ENCODE data around the gene EML3.

GRCh38 chr11:62607714-62608113 lies 4.9 kb downstream of the EML3 start:
- TF ChIP-seq EP300 (IDR thresholded peaks at IDR 0.05) (no peak), CTCF (IDR thresholded peaks at IDR 0.05) (no peak)
